HuH-7.5 (cell line): ENCODE results near the gene SMAD4.

Experiments
- DNase-seq: peaks from one replicate; pipeline ENCODE4 v3.0.0; 2011; ENCODE audit warnings: low spot score

SMAD4 gene

DNA sequence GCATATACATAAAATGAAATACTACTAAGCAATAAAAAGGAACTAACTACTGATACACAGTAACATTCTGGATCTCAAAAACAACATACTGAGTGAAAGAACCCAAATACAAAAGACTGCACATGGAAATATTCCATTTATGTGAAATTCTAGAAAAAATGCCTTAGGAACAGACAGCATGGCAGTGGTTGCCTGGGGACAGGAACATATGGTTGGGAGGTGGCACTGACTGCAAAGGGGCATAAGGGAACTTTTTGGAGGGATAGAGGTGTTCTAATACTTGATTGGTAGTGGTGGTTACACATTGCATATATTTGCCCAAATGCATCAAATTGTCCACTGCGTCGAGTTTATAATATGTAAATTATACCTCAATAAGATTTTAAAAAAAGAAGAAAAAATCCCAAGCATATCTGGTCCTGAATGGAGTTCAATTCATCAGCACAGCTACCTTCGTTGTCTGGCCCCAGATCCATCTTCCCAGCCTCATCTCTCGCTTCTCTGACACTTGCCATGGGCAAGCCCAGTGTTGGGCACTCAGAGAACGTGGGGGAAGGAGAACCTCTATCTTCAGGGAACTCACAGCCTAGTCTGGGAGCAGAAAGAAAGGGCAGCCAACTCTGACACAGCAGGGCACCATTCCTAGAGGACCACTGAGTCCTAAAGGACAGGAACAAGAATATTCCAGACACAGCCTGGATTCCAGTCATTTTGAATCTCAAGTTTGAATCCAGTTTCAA lies 8.6 kb upstream of the SMAD4 start:
- no peak for DNase-seq

DNA sequence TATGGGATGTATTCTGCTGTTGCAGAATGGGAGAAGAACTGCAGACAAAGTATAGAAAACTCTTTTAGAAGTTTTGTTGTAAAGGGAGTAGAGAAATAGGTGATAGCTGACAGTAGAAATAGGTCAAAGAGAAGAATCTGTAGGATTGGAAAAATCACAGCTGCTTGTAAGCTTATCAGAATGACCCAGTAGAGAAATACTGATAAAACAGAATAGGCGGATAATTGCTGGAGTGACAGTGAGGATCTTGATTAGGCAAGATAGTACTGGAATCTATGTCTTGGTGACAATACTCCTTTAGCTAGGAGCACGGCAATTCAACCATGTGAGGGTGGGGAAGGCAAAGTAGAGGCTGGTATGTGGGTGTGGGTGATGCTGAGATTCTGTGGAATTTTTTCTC lies 4.5 kb upstream of the SMAD4 start:
- no peak for DNase-seq

DNA sequence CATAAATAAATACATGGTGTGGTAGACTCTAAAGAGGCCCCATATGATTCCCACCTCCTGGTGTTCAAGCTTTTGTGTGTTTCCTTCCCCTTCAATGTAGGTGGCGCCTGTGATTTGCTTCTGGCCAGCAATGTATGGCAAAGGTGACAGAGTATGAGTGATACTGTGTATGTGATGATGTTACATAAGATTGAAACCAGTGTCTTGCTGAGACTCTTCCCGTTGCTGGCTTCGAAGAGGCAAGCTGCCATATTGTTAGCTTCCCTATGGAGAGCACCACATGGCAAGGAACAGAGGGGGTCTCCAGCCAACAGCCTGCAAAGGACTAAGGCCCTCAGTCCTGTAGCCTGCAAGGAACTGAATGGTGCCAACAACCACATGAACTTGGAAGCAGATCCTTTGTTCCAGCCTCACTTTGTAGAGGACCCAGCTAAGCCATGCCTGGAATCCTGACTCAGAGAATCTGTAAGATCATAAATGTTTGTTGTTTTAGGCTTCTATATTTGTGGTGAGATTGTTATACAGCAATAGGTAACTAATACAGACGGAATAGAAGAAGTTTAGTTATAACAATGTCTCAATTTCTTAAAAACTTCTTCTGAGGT lies 1.7 kb upstream of the SMAD4 start:
- DNase-seq = no peak

DNA sequence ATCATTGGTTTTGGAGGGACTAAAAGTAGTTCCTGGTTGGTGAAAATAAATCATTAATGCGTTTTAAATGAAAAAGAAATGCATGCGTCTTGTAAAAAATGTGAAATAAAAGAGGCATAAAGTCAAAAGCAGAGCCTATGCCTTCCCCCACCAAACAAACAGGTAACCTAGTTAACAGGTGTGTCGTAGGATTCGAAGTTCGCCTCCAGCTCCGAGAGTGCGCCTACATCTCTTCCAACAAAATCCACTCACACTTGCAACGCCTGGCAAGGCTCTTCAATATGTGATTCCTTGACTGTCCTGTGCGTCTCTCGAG lies 677 bp upstream of the SMAD4 start:
- no peak for DNase-seq

DNA sequence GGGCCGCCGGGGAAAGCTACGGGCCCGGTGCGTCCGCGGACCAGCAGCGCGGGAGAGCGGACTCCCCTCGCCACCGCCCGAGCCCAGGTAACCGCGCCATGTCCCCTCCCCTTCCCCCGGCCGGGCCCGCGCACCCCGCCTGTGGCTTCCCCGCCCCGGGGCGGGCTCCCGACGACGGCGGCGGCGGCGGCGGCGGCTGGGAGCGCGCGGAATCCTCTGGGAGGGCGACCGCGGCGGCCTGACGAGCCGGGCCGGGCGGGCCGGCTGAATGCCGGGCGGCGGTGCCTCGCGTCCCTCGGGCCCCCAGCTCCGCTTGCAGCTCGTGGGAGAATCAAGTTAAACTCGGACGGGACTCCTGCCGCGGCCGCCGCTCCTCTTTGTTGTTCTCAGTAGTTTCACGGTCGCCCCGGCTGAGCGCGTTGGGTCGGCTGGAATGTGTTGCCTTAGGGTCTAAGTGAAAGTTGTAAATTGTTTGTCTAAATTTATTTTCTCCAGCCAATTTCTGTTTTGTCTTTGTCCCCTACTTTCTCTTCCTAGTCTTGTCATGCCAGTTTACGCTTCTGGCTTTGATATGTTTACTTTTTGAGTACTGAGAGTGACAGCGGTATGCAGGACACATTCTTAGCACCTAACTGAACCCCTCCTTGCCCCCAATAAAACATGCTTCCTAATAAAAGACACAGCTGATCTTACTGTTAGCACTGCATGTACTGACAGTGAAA lies 685 bp downstream of the SMAD4 start:
- peak; percentile 36 for DNase-seq

DNA sequence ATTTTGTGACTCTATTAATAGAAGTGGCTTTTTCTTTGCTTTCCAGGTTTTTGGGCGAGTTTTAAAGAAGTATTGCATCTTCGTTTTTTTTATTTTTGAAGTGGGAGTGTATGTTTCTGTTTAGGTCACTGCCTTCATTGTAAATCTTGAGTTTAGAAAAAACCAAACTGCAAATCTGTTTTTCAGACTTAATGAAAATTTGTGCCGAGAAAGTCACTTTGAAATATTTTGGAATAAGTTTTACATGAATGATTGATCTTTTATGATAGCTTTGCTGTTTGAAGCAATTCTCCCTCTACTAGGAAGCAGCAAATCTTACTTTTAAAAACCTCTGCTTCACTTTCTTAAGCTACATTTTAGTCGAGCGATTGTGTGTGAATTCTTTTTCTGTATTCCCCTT lies 2.2 kb downstream of the SMAD4 start:
- DNase-seq = no peak

DNA sequence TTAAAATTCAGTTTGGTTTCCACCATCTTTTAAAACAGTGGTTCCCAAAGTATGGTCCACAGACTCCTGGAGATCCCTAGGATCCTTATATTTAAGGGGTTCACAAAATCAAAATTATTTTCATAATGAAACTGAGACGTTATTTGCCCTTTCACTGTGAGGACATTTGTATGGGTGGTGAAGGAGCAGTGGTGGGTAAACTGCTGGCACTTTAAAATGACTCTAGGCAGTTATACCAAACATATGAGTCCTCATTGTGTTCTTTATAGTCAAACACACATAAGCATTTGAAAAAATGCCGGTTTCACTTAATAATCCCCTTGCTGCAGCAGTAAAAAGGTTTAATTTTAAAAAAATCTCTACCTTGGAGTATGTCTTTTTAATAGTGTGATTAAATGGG lies 7.2 kb downstream of the SMAD4 start:
- DNase-seq = no peak

DNA sequence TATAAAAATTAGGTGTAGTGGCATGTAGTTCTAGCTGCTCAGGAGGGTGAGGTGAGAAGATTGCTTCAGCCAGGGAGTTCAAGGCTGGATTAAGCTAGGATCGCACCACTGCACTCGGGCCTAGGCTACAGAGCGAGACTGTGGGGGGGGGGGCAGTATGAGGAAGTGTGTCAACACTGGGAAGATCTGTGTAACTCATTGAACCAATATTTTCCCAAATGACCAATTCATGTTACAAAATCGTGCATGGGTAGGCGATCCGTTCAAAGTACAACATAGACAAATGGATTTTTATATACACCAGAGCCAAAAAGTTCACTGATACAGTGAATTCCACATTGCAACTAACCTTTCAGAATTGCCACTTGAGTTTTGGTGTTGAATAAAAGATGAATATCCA lies 8.1 kb downstream of the SMAD4 start:
- DNase-seq = peak; percentile 14

DNA sequence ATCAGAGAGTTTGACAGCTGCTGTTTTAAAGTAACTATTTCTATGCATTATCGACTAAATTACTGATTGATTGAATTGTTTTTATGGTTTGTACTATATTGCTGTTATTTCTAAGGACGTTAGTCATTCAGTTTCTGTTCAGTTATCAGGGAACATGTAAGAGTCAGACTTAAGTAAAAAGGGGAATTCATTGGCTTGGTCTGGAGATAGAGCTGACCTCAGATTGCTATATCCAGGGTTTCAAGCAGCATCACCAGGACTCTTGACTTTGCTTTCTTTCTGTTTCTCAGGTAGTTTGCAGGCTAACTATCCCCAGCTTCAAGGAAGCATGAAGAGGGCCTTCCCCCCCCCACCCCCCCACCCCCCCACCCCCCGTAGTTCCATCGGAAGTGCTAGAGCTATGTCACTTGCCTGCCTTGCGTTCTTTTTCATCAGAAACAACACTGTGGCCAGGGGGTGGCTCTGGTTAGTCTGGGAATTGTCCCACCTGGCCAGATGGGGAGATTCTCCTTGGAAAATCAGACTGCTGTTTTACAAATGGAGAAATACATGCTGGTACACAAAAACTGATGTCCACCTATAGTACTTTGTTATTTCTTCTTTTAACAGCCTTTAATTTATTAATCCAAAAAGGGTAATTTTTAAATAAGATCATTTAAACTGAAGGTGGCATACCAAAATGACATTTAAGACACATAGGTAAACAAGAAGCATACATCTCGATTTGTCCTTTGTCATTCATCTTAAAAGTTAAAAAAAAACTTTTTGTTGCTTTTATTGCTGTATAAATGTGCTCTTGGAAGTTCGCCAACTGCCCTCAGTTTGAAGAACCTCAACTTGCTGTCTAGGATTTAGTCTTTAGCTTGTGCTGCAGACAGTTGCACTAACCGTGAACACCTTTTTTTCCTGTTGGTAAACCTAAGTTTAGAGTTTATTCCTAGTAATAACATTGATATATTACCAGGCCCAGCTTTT lies 9.4 kb downstream of the SMAD4 start:
- no peak for DNase-seq

DNA sequence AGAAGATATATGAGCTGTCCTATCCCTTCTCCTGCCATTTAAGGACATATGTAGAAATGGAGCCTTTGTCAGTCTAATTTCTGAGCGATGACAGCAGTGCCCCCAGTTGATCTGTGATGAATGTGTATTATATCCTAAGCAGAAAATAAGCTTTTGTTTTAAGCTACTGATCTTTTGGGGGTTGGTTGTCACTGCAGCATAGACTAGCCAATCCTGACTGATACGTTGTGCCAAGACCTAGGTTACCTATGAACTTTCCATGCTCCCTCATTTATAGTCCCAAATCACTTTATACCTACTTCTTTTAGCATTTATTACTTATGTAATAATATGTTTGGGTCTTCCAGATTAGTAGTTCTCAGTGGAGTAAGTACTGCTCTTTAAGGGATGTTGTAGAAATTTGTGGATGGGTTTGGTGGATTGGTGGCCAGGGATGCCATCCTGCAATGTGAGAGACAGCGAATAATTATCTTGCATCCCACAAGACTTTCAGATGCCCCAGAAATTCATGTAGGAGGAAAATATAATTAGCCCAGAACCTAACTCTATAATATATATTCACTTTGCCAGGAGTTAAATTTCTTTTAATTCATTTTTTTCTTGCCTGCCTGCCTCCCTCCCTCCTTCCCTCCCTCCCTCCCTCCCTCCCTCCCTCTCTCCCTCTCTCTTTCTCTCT lies 11.8 kb downstream of the SMAD4 start:
- DNase-seq = no peak

DNA sequence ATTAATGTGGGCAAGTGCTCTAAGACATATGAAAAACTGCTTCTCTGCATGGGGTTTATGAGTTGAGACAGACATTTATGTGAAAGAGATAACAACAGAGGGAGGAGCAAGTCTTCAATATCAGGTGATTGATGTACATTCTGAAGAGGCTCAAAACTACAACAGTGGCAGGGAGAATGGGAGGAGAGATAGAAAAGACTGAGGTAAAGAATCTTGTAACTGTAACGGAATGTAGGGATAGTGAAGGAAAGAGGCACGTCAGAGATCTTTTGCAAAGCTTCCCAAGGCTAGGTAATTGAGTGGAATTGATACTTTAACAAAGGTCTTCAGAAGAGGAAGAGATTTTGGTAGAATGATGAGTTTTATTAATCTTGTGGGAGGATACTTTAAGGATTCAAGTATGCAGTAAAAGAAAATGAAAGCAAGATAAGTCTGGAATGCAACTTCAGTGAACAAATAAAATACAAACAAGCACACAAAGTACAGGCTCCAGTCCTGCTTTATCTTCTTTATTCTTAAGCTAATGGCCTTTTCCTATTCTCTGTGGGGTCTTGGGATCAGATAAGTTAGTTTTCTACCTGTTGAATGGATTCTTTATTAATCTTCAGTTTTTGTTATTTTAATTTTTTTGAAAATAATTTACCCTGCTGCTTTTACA lies 15.0 kb downstream of the SMAD4 start:
- no peak for DNase-seq

DNA sequence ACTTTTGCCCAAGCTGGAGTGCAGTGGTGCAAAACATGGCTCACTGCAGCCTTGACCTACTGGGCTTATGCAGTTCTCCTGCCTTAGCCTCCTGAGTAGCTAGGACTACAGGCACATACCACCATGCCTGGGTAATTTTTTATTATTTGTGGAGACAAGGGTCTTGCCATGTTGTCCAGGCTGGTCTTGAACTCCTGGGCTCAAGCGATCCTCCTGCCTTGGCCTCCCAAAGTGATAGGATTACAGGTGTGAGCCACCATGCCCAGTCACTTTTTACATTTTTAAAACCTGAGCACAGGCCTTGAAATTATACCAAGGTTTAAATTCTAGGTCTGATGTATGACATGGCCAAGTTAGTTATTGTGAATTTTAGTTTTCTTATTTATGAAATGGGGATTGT lies 18.2 kb downstream of the SMAD4 start:
- DNase-seq = no peak

DNA sequence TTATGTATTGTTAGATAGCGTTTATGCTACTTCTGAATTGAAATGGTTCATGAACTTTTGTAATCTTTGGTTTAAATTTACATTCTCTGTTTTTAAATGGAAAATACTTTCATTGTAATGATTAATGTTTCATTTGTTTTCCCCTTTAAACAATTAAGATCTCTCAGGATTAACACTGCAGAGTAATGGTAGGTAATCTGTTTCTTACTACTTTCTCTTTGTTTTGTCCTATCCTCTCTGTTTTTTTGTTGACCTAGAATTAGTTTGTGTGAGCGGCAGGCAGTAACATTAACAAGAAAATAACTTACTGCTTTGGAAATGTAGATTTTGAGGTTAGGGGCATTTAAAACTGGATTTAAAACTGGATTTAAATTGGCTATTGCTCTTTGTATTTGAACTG lies 19.1 kb downstream of the SMAD4 start:
- no peak for DNase-seq

DNA sequence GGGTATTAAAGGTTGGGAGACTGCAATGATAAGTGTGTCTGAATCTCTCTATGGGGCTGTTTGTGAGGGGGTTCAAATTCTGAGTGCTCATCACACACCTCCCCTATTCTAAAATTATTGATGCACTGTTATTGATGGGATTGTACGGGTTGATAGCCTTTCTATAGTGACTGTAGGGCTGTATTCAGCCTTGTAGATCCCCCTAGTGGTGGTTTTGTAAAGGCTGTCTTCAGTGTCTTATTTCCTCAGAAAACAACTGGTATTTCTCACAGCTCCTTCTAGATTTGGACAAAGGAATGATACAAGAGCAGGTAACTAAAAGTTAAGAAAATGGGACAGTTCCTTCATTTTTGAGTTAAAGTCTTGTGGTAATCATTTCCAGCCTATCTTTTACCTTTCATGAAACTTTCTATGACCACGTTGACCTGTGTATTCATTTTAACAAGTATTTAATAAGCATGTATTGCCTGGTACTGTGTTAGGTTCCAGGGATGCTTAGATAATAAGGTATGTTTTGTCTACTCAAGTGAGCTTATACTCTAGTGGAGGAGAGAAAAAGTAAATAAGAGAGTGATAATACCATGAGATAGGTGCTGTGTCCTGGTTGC lies 21.2 kb downstream of the SMAD4 start:
- DNase-seq = no peak

DNA sequence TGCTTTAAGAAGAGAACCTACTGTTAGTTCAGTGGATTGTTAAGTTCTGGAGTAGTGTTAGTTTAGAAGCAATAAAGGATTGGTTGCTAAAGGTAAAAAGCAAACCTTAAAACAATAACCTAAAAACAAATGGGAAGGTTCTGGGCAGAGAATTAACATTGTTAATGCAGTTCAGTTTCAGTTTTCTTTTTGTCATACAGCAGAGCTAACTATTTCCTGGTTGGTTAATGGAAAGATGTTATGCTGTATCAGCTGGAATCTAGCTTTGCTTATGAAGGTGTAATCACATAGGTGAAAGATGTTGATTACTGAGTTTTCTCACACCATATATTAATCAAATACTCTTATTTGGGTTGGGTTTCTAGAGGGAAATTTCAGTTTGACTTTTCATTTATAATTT lies 23.8 kb downstream of the SMAD4 start:
- DNase-seq = no peak

DNA sequence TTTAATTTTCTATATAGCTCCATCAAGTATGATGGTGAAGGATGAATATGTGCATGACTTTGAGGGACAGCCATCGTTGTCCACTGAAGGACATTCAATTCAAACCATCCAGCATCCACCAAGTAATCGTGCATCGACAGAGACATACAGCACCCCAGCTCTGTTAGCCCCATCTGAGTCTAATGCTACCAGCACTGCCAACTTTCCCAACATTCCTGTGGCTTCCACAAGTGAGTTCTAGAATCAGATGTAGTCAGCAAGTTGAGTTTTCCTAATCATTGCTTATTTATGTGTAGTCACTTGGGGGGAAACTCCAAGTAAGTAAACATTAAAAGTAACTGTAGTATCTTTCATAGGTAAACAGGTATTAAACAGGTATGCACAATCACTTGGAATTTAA lies 24.8 kb downstream of the SMAD4 start:
- DNase-seq = no peak

DNA sequence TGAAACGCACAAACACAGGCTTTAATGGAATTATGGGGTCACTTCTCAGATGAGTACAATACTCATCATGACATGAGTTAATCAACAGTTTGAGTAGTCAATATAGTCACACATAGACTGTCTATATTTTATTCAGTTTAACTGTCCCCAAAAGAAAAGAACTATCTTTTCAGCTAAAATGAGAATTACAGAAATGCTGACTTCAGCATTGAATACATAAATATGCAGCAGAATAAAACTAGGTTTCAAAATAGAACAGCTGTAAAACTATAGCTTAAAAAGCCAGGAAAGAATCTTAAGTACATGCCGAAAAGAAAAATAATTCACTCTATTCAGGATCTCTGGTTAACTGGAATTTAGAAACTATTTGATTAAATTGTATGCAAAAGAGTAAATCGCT lies 30.0 kb downstream of the SMAD4 start:
- no peak for DNase-seq

DNA sequence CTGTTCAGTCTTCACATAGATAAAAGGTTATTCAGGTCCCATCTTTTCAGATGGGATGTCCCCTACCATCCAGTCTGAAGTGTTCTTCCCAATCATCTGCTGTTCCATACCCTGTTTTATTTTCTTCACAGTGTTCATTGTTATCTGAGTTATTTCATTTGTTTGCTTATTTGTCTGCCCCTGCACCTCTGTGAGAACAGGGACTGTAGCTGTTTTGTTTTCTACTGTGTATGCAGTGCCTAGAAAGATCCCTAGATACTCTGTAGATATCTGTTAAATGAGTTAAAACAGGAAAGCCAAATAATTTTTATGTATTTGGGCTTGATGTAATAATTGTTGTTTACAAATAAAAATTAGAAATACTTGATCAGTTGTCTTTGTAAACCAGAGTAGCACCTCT lies 34.2 kb downstream of the SMAD4 start:
- DNase-seq = no peak

DNA sequence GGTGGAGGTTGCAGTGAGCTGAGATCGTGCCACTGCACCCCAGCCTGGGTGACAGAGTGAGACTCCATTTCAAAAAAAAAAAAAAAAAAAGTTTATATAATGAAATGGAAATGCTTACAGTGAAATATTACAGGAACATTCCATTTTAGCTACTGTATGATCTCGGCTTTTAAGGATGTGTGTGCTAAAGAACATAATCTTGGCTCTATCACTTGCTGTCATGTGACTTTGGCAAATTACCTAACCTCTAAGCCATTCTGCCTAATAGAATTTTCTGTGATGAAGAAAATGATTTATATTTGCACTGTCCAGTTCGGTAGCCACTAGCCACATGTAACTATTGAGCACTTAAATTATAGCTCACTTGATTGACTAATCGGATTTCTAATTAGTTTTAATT lies 36.3 kb downstream of the SMAD4 start:
- no peak for DNase-seq

DNA sequence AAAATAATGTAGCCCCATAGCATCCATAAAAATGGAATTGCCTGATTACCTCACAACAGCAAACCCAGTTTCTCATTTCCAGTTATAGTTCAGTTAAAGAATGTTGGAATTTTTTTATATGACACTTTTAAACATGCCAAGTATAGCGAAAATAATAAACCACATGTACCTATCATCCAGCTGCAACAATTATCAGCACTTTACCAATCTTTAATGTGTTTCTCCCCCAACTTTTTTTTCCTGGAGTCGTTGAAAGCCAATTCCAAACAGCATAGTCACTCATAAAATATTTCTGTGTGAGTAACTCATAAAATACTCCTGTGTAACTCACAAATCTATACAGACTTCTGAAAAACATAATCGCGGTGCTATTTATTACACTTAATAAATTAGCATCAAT lies 38.1 kb downstream of the SMAD4 start:
- DNase-seq = no peak

DNA sequence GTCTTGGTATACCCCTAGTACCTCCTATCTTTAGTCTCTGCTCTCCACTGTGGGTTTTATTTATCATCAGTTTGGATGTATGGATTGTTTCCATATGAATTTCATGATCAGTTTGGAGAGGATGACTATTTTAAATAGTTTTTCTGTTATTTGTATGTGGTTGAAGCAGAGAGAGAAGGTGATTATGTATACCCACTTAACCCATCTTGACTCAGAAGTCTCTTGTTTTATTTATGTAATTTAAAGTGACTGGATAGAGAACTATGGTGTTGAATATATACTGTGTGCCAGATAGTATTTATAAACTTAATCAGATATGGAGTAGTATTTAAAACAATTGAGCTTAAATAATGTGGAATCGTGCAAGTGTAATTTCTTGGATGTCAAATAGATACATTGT lies 39.9 kb downstream of the SMAD4 start:
- DNase-seq = no peak
